HepG2 (cell line): ENCODE results near the gene ATG7. TPM values are rescaled to one million over a fixed set of nuclear protein-coding genes. Genes with fewer than 3 reads are reported as not detected.

ENCODE experiments used
- NFKB2 ChIP-seq: sonication (generic); formaldehyde crosslinking; IDR thresholded peaks from 2 replicates; pipeline ENCODE4 v1.4.0; 2020; ENCODE audit warnings: missing genetic modification reagents, borderline replicate concordance
- PHF21A ChIP-seq: sonication (generic); formaldehyde crosslinking; IDR thresholded peaks from 2 replicates; pipeline ENCODE4 v1.5.0; 2020; ENCODE audit warnings: mild to moderate bottlenecking, missing genetic modification reagents
- polyA plus RNA-seq, 8 experiments: library from polyadenylated mRNA; depleted of rRNA in 3 of 8; stranded (reverse) in 7 of 8; unstranded in 1 of 8; fragments of >200 nt; fragmentation: Illumina TruSeq in 4 of 8; extraction: Trizol in 4 of 8; gene quantifications; 2 replicates each; pipeline versions ENCODE4 v1.2.1 to v1.2.3, GENCODE V29; 2011 to 2016; ENCODE audit warnings: low read depth in 4 of 8, missing spikeins in 1 of 8, mixed read lengths in 1 of 8; ENCODE audit not compliant: insufficient read depth in 1 of 8
- total RNA-seq, 5 experiments: library from RNA; depleted of rRNA; stranded (reverse); fragments of >200 nt; fragmentation: Illumina TruSeq; extraction: Trizol; gene quantifications; 2 replicates each; pipeline ENCODE4 v1.2.3, GENCODE V29; 2016; ENCODE audit warnings: low read depth in 1 of 5
- TF ChIP-seq, protein P1 (sequence below): conservative IDR thresholded peaks from 2 replicates; pipeline ENCODE4 v1.6.1; 2018; ENCODE audit warnings: missing genetic modification reagents
- TF ChIP-seq, protein P2 (sequence below): sonication (generic); formaldehyde crosslinking; IDR thresholded peaks from 2 replicates; pipeline ENCODE4 v1.4.0; 2020; ENCODE audit warnings: mild to moderate bottlenecking, missing genetic modification reagents
- TF ChIP-seq, protein P3 (sequence below): sonication (generic); formaldehyde crosslinking; IDR thresholded peaks from 2 replicates; pipeline ENCODE4 v1.8.1; 2023; ENCODE audit warnings: mild to moderate bottlenecking, missing genetic modification reagents

The ATG7 gene
- total and polyA plus RNA-seq, 2 of the 13 experiments (the other 11 are each of a cell fraction or from before 2014, with no cell fraction given): 7.8 to 22.1 TPM

DNA sequence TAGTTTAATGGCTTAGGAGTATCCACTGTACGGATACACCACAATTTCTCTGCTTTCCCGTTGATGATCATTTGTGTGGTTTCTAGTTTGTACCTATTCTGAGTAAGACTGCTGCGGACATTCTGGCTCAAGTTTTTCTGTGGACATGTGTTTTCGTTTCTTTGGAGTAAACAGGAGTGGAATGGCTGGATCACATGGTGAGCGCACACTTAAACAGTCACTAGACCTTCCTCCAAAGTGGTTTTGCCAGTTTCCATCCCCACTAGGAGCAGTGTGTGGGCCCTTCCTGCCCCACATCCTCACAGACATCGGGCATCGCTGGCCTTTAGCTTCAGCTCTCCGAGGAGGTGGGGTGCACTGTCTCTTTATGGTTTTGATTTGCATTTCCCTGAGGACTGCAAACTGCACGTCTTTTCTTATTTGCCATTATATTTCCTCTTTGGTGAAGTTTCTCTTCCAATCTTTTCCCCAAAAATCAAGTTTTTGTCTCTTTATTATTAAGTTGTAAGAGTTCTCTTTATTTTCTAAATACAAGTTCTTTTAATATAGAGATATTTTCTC, 277.5 kb downstream of the ATG7 start (continued):
- TF ChIP-seq, protein P1, sequence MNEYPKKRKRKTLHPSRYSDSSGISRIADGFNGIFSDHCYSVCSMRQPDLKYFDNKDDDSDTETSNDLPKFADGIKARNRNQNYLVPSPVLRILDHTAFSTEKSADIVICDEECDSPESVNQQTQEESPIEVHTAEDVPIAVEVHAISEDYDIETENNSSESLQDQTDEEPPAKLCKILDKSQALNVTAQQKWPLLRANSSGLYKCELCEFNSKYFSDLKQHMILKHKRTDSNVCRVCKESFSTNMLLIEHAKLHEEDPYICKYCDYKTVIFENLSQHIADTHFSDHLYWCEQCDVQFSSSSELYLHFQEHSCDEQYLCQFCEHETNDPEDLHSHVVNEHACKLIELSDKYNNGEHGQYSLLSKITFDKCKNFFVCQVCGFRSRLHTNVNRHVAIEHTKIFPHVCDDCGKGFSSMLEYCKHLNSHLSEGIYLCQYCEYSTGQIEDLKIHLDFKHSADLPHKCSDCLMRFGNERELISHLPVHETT: no peak
- TF ChIP-seq, protein P2, sequence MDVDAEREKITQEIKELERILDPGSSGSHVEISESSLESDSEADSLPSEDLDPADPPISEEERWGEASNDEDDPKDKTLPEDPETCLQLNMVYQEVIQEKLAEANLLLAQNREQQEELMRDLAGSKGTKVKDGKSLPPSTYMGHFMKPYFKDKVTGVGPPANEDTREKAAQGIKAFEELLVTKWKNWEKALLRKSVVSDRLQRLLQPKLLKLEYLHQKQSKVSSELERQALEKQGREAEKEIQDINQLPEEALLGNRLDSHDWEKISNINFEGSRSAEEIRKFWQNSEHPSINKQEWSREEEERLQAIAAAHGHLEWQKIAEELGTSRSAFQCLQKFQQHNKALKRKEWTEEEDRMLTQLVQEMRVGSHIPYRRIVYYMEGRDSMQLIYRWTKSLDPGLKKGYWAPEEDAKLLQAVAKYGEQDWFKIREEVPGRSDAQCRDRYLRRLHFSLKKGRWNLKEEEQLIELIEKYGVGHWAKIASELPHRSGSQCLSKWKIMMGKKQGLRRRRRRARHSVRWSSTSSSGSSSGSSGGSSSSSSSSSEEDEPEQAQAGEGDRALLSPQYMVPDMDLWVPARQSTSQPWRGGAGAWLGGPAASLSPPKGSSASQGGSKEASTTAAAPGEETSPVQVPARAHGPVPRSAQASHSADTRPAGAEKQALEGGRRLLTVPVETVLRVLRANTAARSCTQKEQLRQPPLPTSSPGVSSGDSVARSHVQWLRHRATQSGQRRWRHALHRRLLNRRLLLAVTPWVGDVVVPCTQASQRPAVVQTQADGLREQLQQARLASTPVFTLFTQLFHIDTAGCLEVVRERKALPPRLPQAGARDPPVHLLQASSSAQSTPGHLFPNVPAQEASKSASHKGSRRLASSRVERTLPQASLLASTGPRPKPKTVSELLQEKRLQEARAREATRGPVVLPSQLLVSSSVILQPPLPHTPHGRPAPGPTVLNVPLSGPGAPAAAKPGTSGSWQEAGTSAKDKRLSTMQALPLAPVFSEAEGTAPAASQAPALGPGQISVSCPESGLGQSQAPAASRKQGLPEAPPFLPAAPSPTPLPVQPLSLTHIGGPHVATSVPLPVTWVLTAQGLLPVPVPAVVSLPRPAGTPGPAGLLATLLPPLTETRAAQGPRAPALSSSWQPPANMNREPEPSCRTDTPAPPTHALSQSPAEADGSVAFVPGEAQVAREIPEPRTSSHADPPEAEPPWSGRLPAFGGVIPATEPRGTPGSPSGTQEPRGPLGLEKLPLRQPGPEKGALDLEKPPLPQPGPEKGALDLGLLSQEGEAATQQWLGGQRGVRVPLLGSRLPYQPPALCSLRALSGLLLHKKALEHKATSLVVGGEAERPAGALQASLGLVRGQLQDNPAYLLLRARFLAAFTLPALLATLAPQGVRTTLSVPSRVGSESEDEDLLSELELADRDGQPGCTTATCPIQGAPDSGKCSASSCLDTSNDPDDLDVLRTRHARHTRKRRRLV: no peak
- no peak for TF ChIP-seq NFKB2 (CRISPR knock-in tag)
- TF ChIP-seq, protein P3, sequence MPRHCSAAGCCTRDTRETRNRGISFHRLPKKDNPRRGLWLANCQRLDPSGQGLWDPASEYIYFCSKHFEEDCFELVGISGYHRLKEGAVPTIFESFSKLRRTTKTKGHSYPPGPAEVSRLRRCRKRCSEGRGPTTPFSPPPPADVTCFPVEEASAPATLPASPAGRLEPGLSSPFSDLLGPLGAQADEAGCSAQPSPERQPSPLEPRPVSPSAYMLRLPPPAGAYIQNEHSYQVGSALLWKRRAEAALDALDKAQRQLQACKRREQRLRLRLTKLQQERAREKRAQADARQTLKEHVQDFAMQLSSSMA (CRISPR knock-in tag): no peak
- TF ChIP-seq PHF21A (CRISPR knock-in tag): no peak
